Brain microvascular endothelial cell (primary cell): Measurements from ENCODE around the gene TMC3.

Experiments
- DNase-seq: peaks from one replicate; pipeline ENCODE4 v3.0.0-alpha.2; 2020
- H3K27ac ChIP-seq: fragments of 250-450 bp; sonication (Bioruptor Pico); 2 replicates; pipeline ENCODE4 v1.5.1; 2020; ENCODE audit warnings: mild to moderate bottlenecking, moderate library complexity
- H3K27me3 ChIP-seq: fragments of 250-450 bp; sonication (Bioruptor Pico); replicated peaks from 2 replicates; pipeline ENCODE4 v1.5.1; 2020; ENCODE audit warnings: mild to moderate bottlenecking
- H3K36me3 ChIP-seq: fragments of 250-450 bp; sonication (Bioruptor Pico); replicated peaks from 2 replicates; pipeline ENCODE4 v1.5.1; 2020; ENCODE audit warnings: mild to moderate bottlenecking
- H3K4me3 ChIP-seq: 2 replicates; pipeline ENCODE4 v1.5.1; 2011; ENCODE audit warnings: low read depth, mild to moderate bottlenecking, control low read depth, low read length, moderate library complexity
- in situ Hi-C: cut with HindIII; loops from 2 replicates; pipeline ENCODE4 v1.10.0; 2017; ENCODE audit warnings: low sequenced_read_pairs, low pct_ligation_motif_present
- TF ChIP-seq, protein P1 (sequence below): IDR thresholded peaks from 2 replicates; pipeline ENCODE4 v1.5.1; 2011; ENCODE audit warnings: low read depth, mild to moderate bottlenecking, moderate library complexity, low read length, control low read depth, inconsistent platforms; ENCODE audit errors: missing control alignments

Gene TMC3

DNA sequence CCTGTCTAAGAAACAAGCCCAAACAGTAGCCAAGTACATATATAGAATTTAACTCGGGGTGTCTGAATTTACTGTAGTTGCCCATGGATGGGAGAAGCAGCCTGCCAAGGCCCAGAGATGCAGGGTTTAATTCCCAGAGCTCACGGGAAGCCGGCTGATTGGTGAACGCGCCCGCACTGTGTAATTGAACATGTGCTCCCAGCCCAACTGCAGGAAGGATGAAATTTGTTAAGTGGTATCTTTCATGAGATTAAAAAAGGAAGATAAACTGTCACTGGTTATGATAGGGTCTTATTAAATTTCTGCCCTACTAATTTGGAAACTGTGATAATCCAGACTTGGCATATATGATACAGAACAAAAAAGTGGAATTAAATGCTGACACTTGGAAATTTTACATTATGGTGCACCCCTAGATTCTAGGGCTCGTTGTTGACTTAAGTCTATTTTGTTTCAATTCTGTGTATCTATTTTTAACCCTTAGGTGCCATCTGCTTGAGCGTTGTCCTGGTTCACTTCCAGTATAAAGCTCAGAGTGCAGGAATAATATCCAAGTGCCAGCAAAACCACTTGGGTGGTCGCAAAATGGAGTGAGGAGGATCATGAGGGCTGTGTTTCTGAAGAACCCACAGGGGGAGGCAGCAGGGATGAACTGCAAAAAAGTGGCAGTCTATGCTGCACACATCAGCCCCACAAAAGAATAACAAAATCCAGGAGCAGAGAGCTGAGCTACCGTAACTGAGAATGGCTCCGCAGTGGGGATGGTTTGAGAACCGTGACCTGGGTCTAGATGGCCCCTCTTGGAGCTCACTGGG, 13.8 kb upstream of the TMC3 start:
- H3K4me3 ChIP-seq, result no peak overlapping the region
- no peaks in the 10 kb centered on the region for H3K27me3 ChIP-seq
- H3K36me3 ChIP-seq, result no peaks in the 10 kb centered on the region
- in situ Hi-C loops, result no loop called here
- no peak overlapping the region for H3K27ac ChIP-seq
- no peak for DNase-seq
- TF ChIP-seq, protein P1, sequence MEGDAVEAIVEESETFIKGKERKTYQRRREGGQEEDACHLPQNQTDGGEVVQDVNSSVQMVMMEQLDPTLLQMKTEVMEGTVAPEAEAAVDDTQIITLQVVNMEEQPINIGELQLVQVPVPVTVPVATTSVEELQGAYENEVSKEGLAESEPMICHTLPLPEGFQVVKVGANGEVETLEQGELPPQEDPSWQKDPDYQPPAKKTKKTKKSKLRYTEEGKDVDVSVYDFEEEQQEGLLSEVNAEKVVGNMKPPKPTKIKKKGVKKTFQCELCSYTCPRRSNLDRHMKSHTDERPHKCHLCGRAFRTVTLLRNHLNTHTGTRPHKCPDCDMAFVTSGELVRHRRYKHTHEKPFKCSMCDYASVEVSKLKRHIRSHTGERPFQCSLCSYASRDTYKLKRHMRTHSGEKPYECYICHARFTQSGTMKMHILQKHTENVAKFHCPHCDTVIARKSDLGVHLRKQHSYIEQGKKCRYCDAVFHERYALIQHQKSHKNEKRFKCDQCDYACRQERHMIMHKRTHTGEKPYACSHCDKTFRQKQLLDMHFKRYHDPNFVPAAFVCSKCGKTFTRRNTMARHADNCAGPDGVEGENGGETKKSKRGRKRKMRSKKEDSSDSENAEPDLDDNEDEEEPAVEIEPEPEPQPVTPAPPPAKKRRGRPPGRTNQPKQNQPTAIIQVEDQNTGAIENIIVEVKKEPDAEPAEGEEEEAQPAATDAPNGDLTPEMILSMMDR, result no peak

DNA sequence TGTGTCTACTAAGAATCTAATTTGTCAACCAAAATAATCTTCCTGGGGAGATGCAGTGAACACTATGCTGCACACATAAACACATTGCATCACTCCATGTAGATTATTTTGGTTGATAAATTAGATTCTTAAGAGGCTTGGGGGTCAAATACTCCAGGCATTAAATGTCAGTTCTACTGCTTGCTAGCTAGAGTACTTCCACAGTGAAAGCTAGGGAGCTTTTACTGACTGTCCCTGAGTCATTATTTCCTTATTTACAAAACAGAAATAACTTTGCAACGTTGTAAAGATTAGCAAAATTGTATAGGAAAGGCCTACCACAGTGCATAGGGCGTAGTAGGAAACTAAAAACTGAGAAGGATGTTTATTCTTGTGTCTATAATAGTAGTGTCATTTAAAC, 12.9 kb upstream of the TMC3 start:
- TF ChIP-seq, protein P1, result no peak
- in situ Hi-C loops, result no loop called here
- no peak for DNase-seq

DNA sequence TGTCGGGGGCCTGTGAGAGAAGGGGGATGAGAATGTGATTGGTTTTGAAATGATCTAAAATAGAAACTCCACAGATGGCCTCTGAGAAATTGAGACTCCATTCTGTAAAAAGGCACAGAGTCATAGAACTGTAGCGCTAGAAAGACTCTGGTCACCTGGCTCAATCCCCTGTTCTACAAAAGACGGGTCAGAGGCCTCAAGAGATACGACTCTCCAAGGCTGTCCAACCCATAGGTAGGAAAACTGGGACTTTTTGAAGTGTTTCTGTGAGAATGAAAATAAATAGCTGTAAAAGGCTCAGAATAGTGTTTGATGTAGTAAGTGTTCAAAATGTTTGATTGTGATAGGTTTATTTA, 11.7 kb upstream of the TMC3 start:
- in situ Hi-C loops, result no loop called here
- Histone ChIP-seq H3K27ac (no peak overlapping the region), H3K27me3 (no peaks in the 10 kb centered on the region), H3K36me3 (no peaks in the 10 kb centered on the region), H3K4me3 (no peak overlapping the region)
- TF ChIP-seq, protein P1, result no peak
- DNase-seq, result no peak

More for the DNA sequence above, 12.9 kb upstream of the TMC3 start:
- Histone ChIP-seq H3K27me3 (no peaks in the 10 kb centered on the region), H3K4me3 (no peak overlapping the region), H3K27ac (no peak overlapping the region), H3K36me3 (no peaks in the 10 kb centered on the region)

DNA sequence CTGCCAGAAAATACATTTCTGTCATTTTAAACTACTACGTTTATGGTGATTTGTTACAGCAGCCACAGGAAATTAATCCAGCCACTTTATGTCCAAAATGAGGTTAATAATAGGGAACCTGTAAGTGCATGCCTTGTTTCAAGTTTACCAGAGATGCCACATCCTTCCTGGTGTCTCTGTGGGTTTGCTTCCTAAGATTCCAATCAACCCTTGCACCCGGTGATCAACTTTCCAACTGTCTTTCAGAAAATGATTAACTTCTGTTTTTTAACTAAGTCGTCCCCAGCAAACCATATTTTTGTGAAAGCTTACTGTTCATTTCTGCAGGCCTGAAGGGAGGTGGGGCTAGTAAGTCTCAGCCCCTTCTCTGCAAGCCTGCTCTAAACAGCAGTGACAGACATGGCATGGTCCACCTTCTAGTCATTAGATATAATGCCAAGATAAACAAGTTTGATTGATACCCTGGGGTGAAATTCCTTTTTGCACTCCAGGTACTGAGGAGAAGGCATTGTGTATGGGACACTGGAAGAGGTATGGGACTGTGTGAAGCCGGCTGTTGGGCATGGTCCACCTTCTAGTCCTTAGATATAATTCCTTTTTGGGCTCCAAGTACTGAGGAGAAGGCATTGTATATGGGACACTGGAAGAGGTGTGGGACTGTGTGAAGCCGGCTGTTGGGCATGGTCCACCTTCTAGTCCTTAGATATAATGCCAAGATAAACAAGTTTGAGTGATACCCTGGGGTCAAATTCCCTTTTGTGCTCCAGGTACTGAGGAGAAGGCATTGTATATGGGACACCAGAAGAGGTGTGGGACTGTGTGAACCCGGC, 11.1 kb upstream of the TMC3 start:
- no peak overlapping the region for H3K27ac ChIP-seq
- in situ Hi-C loops, result no loop called here
- no peak for DNase-seq
- no peak overlapping the region for H3K4me3 ChIP-seq
- no peaks in the 10 kb centered on the region for H3K27me3 ChIP-seq
- no peaks in the 10 kb centered on the region for H3K36me3 ChIP-seq
- TF ChIP-seq, protein P1, result no peak

DNA sequence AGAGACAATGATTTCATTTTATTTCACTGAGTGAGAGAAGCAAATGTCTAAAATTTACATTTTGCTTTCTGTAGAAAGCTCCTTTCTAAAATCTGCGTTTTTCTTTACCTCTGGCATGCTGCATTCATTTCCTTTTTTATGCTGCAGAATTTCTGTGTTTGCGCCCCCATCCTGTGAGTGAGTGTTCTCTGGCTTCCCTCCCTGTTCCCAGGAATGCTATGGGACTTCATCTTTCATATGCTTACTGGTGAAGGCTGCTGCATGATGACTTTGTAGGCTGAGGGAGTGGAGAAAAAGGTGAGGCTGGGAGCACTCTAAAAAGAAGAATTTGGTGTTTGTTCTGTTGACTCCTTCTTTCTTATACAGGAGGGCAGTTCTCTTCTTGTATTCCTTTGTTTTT, 7.7 kb upstream of the TMC3 start:
- Histone ChIP-seq H3K36me3 (no peaks in the 10 kb centered on the region), H3K4me3 (no peak overlapping the region), H3K27ac (no peak overlapping the region), H3K27me3 (no peaks in the 10 kb centered on the region)
- no peak for DNase-seq
- in situ Hi-C loops, result no loop called here
- TF ChIP-seq, protein P1, result no peak
